Peyer's patch (tissue), 4 donors: ENCODE measurements around the gene ZC3H7A. TPM values are rescaled to one million over a fixed set of nuclear protein-coding genes. Genes with fewer than 3 reads are reported as not detected.
"Not testable (repeated sequence)": the region's sequence is repeated elsewhere in the genome, so short reads cannot be mapped to it uniquely, and the experiment has no call there.

Experiments used
- DNase-seq, 3 donors: peaks; one replicate each; pipeline ENCODE4 v3.0.0-alpha.2; 2017 to 2019
- H3K27ac ChIP-seq, 4 donors: fragments of 200-600 bp; sonication (generic); one replicate each; pipeline ENCODE4 v1.5.1; 2016 to 2019
- H3K27me3 ChIP-seq, 2 donors: fragments of 200-600 bp; sonication (generic); one replicate each; pipeline ENCODE4 v1.5.1; 2019
- H3K36me3 ChIP-seq, 3 donors: fragments of 200-600 bp; sonication (generic); one replicate each; pipeline ENCODE4 v1.5.1; 2016 to 2019
- H3K4me1 ChIP-seq, 4 donors: fragments of 200-600 bp; sonication (generic); one replicate each; pipeline ENCODE4 v1.5.1; 2016 to 2019
- H3K4me3 ChIP-seq, 4 donors: fragments of 200-600 bp; sonication (generic); 1 replicate in 3 of 4; 2 replicates in 1 of 4; pipeline ENCODE4 v1.5.1; 2016 to 2019; ENCODE audit warnings: mild to moderate bottlenecking in 1 of 4
- H3K9me3 ChIP-seq, 4 donors: fragments of 200-600 bp; sonication (generic); one replicate each; pipeline ENCODE4 v1.5.1; 2016 to 2019; ENCODE audit warnings: mild to moderate bottlenecking in 1 of 4
- CTCF ChIP-seq, 6 experiments: fragments of 450-650 bp in 4 of 6; fragments of 200-600 bp in 2 of 6; sonication (generic) in 1 of 6; IDR thresholded peaks; one replicate each; pipeline ENCODE4 v1.5.1; 2017 to 2019; ENCODE audit warnings: antibody characterized with exemption in 6 of 6, mild to moderate bottlenecking in 3 of 6, moderate library complexity in 1 of 6
- POLR2A ChIP-seq, 2 donors: fragments of 450-650 bp; IDR thresholded peaks; one replicate each; pipeline ENCODE4 v1.5.1; 2017; ENCODE audit warnings: antibody characterized with exemption in 2 of 2, mild to moderate bottlenecking in 2 of 2, moderate library complexity in 2 of 2
- total RNA-seq, 4 donors: library from RNA; depleted of rRNA; stranded (reverse); fragments of >200 nt; gene quantifications; one replicate each; pipeline ENCODE4 v1.1.0, GENCODE V29; 2016

ZC3H7A gene
- total RNA-seq, 4 donors from 2014 or later = 54.9 to 122 (median 72.5) TPM

- no peak for TF ChIP-seq POLR2A (IDR thresholded peaks at IDR 0.05)
- no peak for TF ChIP-seq CTCF (IDR thresholded peaks at IDR 0.05)
- no peaks in the 10 kb centered on the region for H3K36me3 ChIP-seq
- DNase-seq = peak in 2 of 3 donors; percentile 55 to 77
- H3K27me3 ChIP-seq = no peaks in the 10 kb centered on the region
- H3K4me1 ChIP-seq = peaks cover 0 to 8% (median 0%) of the 10 kb centered on the region in 4 donors
- no peak overlapping the region for H3K4me3 ChIP-seq
- H3K27ac ChIP-seq = peak overlapping the region in 3 of 4 donors; percentile 27 to 64 (median 30)
- no peaks in the 10 kb centered on the region for H3K9me3 ChIP-seq
Measured at GRCh38 chr16:11824362-11824761, 27.3 kb upstream of the ZC3H7A start.

- H3K9me3 ChIP-seq, H3K4me3 ChIP-seq, H3K36me3 ChIP-seq, H3K27me3 ChIP-seq, H3K4me1 ChIP-seq, DNase-seq: not testable (repeated sequence)
- peak overlapping the region in 1 of 4 donors; percentile 64 for H3K27ac ChIP-seq
Measured at GRCh38 chr16:11823645-11824044, 26.6 kb upstream of the ZC3H7A start.

GRCh38 chr16:11819798-11820197 lies 22.7 kb upstream of the ZC3H7A start:
- peak overlapping the region in 2 of 4 donors; percentile 22 to 37 for H3K27ac ChIP-seq
- H3K4me3 ChIP-seq = no peak overlapping the region
- no peaks in the 10 kb centered on the region for H3K27me3 ChIP-seq
- H3K36me3 ChIP-seq = no peaks in the 10 kb centered on the region
- no peaks in the 10 kb centered on the region for H3K9me3 ChIP-seq
- DNase-seq = peak in 1 of 3 donors; percentile 59
- TF ChIP-seq POLR2A (IDR thresholded peaks at IDR 0.05) = no peak
- peaks cover 0 to 6% (median 0%) of the 10 kb centered on the region in 4 donors for H3K4me1 ChIP-seq

- not testable (repeated sequence) for H3K27me3 ChIP-seq, DNase-seq, H3K27ac ChIP-seq, H3K4me1 ChIP-seq, H3K36me3 ChIP-seq, H3K4me3 ChIP-seq, H3K9me3 ChIP-seq
Measured at GRCh38 chr16:11818970-11819369, 21.9 kb upstream of the ZC3H7A start.

- no peak for DNase-seq
- H3K27me3 ChIP-seq = no peaks in the 10 kb centered on the region
- H3K9me3 ChIP-seq = no peaks in the 10 kb centered on the region
- no peak overlapping the region for H3K4me3 ChIP-seq
- H3K36me3 ChIP-seq = no peaks in the 10 kb centered on the region
- no peak for TF ChIP-seq CTCF (IDR thresholded peaks at IDR 0.05)
- TF ChIP-seq POLR2A (IDR thresholded peaks at IDR 0.05) = no peak
- H3K27ac ChIP-seq = no peak overlapping the region
- H3K4me1 ChIP-seq = no peaks in the 10 kb centered on the region
Measured at GRCh38 chr16:11816123-11816522, 19.1 kb upstream of the ZC3H7A start.

- H3K27me3 ChIP-seq, H3K9me3 ChIP-seq, H3K4me3 ChIP-seq, DNase-seq, H3K27ac ChIP-seq, H3K36me3 ChIP-seq, H3K4me1 ChIP-seq: not testable (repeated sequence)
Measured at GRCh38 chr16:11814800-11815199, 17.7 kb upstream of the ZC3H7A start.

DNA sequence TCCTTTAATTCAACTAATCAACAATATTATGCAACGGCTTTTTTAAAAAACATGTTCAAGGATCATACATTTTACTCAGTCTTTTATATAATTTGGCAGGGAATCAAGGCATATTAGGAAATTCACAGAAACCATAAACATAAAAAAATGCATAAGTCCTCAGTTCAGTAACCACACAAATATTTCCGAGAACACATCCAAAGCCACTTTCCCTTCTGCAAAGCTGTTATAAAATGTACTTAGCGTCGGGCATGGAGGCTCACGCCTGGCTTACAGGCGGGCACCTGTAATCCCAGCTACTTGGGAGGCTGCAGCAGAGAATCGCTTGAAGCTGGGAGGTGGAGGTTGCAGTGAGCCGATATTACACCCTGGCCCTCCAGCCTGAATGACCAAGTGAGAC lies 9.7 kb upstream of the ZC3H7A start:
- Histone ChIP-seq H3K27me3 (no peaks in the 10 kb centered on the region), H3K4me3 (no peak overlapping the region), H3K4me1 (no peaks in the 10 kb centered on the region), H3K36me3 (no peaks in the 10 kb centered on the region), H3K9me3 (no peaks in the 10 kb centered on the region), H3K27ac (no peak overlapping the region)
- no peak for TF ChIP-seq POLR2A (IDR thresholded peaks at IDR 0.05)
- no peak for TF ChIP-seq CTCF (IDR thresholded peaks at IDR 0.05)
- DNase-seq = no peak

- H3K36me3 ChIP-seq = no peaks in the 10 kb centered on the region
- H3K27me3 ChIP-seq = no peaks in the 10 kb centered on the region
- no peaks in the 10 kb centered on the region for H3K9me3 ChIP-seq
- H3K27ac ChIP-seq = no peak overlapping the region
- DNase-seq = no peak
- H3K4me1 ChIP-seq = no peaks in the 10 kb centered on the region
- TF ChIP-seq POLR2A (IDR thresholded peaks at IDR 0.05) (no peak), CTCF (IDR thresholded peaks at IDR 0.05) (no peak)
- no peak overlapping the region for H3K4me3 ChIP-seq
Measured at GRCh38 chr16:11805556-11805955, 8.5 kb upstream of the ZC3H7A start.
